ENCODE data around the gene NECAB3. TPM values are rescaled to one million over a fixed set of nuclear protein-coding genes. Genes with fewer than 3 reads are reported as not detected.
A peak's percentile ranks its signal among the peaks of the same experiment; 100 is the strongest.

NECAB3 gene
- total RNA-seq, 1 experiment from 2014 or later: 17.4 TPM

DNA sequence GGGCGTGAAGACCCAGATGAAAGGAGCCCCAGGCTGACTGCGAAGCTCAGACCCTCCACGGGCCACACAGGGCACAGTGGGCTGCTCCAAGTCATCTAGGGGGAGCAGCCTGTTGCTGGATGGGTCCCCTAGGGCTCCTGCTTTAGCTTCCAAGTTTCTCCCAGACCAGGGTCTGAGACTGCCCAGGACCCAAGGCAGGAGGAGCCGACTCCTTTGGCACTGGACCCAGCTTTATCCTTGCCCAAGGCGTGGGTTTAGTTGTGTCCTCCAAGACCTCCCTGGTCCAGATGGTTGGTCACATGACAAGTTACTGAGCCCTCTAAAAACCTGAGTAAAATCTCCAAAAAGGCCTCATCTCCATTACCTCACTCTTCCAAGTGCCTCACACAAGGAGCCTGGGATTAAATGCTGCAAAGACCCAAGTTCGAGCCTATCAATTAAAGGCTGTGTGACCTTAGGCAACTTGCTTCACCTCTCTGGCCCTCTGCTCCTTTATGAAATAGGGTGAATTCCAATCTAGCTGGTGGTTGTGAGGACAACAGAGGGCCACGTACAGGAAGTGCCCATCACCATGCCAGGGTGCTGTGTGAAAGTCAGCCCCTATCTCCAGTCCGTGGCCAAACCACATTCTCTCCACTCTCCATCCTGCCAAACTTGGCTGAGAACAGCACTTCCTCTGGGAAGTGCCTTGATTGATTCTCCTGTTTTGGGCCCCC, 2.5 kb downstream of the NECAB3 start:
- Histone ChIP-seq H3K27me3 (no peaks in the 10 kb centered on the region), H3K36me3 (peaks cover 13% of the 10 kb centered on the region), H3K4me3 (no peak overlapping the region), H3K9me3 (no peaks in the 10 kb centered on the region)
- DNase-seq: no peak

DNA sequence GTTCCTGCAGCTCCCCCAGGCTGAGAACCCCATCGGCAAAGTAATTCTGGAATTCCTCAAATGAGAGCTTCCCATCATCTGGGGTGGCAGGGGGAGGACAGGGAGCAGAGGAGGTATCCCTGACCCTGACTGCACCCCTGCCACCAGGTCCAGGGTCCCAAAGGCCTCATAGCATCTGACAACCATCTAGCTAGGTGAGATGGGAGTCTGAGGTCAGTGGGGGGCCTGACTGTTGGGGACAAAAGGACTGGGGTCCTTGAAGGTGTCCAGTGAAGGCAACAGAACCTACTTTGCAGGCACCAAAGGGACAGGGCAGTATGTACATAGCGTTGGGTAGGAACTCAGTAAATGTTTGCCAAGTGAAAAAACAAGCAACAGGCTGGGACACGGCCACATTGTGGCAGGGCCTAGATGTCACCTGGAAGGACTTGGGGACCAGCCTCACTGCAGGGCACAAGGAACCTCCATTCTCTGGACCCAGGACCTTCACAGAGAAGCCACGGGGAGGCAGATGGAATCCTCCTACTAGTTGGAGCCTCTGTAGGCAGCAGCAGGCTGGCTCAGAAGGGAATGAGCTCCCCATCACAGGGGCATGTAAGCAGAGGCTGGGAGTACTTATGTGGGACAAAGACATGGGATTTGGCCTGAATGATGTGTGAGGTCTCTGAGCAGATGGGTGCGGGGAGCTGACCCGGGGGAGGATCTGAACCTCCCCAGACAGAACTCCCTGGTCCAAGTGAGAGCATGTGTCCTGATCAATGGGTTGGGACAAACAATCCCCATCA, 3.3 kb downstream of the NECAB3 start:
- Histone ChIP-seq H3K36me3 (peaks cover 13% of the 10 kb centered on the region), H3K4me3 (no peak overlapping the region), H3K27me3 (no peaks in the 10 kb centered on the region), H3K9me3 (no peaks in the 10 kb centered on the region)
- no peak for DNase-seq

- DNase-seq: no peak
- H3K27me3 ChIP-seq: no peaks in the 10 kb centered on the region
- peaks cover 13% of the 10 kb centered on the region for H3K36me3 ChIP-seq
These were observed 4.2 kb downstream of the NECAB3 start for GRCh38 chr20:33669873-33670640.

DNA sequence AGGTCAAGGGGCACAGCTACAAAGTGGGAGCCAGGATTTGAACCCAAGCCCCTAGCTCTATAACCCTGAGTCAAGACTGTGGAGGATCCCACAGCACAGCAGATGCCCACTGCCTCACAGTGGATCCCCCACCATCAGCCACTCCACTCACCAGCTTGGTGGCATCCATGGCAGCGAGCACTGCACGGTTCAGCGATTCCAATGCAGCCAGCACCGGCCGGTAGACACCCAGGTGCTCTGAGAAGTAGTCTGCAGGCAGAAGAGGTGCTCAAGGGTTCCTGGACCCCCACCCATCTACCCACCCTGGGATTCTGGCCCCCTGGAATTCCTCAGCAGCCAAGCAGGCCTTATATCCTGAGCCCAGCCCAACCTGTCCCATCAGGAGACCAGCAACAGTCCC, 5.0 kb downstream of the NECAB3 start:
- Histone ChIP-seq H3K27me3 (no peaks in the 10 kb centered on the region), H3K9me3 (no peaks in the 10 kb centered on the region), H3K4me3 (no peak overlapping the region), H3K36me3 (peaks cover 13% of the 10 kb centered on the region)
- no peak for DNase-seq

More at GRCh38 chr20:33669873-33670640, 4.2 kb downstream of the NECAB3 start:
- Histone ChIP-seq H3K4me3 (no peak overlapping the region), H3K9me3 (no peaks in the 10 kb centered on the region)

GRCh38 chr20:33668466-33669155, 5.6 kb downstream of the NECAB3 start:
- Histone ChIP-seq H3K36me3 (peaks cover 13% of the 10 kb centered on the region), H3K27me3 (no peaks in the 10 kb centered on the region), H3K4me3 (no peak overlapping the region), H3K9me3 (no peaks in the 10 kb centered on the region)
- no peak for DNase-seq

DNA sequence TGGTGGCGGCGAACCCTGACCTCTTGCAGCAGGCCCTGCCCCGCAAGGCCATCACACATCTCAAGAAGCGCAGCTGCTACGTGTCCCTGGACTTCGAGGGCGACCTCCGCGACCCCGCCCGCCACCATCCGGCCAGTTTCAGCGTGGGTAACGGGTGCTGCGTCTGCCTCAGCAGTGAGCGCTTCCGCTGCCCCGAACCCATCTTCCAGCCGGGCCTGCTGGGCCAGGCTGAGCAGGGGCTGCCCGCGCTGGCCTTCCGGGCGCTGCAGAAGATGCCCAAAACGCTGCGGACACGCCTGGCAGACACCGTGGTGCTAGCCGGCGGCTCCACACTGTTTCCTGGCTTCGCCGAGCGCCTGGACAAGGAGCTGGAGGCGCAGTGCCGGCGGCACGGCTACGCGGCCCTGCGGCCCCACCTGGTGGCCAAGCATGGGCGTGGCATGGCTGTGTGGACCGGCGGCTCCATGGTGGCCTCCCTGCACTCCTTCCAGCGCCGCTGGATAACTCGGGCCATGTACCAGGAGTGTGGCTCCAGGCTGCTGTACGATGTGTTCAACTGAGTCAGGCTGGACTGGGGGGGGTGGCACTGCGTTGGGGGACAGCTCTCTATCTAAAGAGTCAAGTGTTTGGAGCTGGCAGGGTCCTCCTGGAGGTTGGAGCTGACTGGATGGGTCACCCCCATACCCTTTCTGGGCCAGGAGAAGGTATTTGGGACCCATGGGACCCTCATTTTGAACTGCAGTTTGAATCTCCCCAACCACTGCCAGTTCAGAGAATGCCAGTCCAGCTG, 6.4 kb downstream of the NECAB3 start:
- H3K4me3 ChIP-seq: peak overlapping the region; percentile 49
- H3K9me3 ChIP-seq: no peaks in the 10 kb centered on the region
- peak; percentile 78 for DNase-seq
- H3K27me3 ChIP-seq: no peaks in the 10 kb centered on the region
- H3K36me3 ChIP-seq: peaks cover 13% of the 10 kb centered on the region

DNA sequence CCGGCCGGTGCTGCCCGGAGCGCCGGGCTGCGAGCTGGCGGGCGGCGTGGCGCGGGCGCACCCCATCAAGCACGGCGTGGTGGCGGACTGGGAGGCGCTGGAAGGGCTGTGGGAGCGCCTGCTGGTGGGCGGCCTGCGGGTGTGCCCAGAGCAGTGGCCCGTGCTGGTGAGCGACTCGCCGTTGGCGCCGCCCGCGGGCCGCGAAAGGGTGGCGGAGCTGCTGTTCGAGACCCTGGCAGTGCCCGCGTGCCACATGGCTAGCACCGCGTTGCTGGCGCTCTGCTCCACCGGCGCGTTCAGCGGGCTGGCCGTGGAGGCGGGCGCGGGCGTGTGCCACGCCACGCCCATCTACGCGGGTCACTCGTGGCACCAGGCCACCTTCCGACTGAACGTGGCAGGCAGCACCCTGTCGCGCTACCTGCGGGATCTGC, 7.0 kb downstream of the NECAB3 start:
- Histone ChIP-seq H3K36me3 (peaks cover 13% of the 10 kb centered on the region), H3K4me3 (peak overlapping the region; percentile 49), H3K27me3 (no peaks in the 10 kb centered on the region), H3K9me3 (no peaks in the 10 kb centered on the region)
- peak; percentile 52 for DNase-seq

DNA sequence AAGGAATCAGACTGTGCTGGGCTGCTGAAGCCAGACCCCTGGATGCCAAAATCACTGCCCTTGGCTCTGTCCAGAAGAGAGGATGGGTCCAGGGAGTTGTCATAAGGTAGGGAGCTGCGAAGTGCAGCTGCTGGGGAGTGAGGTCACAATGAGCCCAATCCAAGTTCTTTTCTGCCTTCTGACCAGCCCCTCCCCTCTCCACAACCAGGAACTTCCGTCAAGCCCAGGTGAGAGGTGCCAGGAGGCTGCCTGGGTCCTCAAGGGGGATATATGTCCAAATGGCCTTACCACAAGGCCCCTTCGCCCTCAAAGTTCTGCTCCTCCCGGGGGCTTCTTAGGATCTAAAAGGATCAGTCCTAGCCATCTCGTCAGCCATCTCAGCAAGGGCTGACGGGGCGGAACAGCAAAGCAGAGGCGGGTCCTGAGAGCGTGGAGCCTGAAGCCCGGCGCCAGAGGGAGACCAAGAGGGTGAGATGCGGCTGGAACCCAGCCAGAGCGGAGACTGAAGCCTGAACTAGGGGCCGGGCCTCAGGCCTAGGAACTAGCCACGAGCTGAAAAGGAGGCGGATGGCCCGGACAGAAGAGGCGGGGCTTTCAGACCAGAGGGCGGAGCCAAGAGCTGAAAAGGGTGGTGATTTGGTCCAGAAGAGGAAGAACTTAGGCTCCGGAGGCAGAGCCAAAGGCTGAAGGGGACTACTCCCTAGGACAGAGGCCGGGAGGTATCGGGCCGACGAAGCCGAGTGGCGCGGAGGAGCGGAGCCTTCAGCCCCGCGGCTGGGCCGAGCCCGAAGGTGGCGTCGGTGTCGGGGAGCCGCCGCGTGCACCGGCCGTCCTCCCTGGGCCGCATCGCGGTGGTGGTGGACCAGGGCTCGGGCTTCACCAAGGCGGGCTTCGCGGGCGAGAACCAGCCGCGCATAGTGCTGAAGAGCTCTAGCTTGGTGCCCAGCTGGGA, 7.7 kb downstream of the NECAB3 start, which contains the start of gene ACTL10:
TSS of gene ACTL10 (plus strand) at position 651 of the 952 bp plus-strand sequence. CDS start 555 bp downstream, outside the sequence.
- peak; percentile 95 for DNase-seq
- peaks cover 13% of the 10 kb centered on the region for H3K36me3 ChIP-seq
- H3K27me3 ChIP-seq: no peaks in the 10 kb centered on the region
- H3K4me3 ChIP-seq: peak within 1 kb of the TSS; percentile 49
- H3K9me3 ChIP-seq: no peaks in the 10 kb centered on the region

DNA sequence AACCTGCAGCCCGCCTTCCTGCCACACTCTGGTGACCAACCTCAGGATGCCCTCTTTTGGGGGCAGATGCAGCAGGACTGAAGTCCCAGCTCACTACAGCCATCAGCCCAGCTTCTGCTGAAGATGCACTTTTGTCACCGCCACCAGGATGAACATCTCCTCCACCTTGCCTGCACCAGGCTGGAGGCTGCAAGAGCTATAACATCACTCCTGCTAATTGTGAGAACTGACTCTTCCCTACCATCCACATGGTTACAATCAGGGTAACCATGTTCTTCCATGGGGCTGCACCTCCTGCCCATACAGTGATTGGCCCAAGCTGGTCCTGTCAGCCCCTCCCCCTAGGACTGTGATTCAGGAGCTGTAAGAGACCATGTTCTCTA, 9.5 kb downstream of the NECAB3 start:
- Histone ChIP-seq H3K36me3 (peaks cover 13% of the 10 kb centered on the region), H3K4me3 (no peak overlapping the region)
- DNase-seq: no peak

DNA sequence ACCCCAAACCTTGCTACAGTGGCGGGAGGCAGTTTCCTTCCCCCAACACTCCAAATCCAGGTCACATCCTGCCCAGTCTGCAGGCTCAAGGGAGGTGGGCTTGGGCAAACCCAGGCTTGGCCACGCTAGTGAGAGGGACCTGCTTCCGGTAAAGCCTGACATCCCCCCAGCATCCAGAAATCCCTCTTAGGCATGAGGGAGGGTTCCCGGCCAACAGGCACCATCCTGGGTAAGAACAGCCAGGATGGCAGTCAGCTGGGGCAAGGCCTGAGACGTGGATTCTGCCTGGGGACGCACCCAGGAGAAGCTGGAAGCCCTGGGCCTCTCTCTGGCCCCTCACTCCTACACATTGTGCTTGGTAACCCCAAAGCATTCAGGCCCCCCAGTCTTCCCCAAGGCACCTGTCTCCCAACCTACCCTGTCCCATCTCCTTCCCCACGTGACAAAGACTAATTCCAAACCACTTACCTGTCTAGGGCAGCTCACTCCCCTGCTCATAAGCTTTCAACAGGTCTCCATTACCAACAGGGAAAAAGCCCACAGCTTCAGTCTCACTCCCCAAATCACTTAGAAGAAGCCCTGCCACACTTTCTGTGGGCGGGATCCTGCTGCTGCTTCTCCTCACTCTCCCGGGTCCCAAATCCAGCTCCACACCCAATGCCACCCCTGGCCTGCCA, 10.0 kb downstream of the NECAB3 start:
- peak overlapping the region; percentile 66 for H3K4me3 ChIP-seq
- H3K9me3 ChIP-seq: no peaks in the 10 kb centered on the region
- H3K36me3 ChIP-seq: peaks cover 13% of the 10 kb centered on the region
- H3K27me3 ChIP-seq: no peaks in the 10 kb centered on the region
- no peak for DNase-seq

More for the DNA sequence above, 9.5 kb downstream of the NECAB3 start:
- Histone ChIP-seq H3K9me3 (no peaks in the 10 kb centered on the region), H3K27me3 (no peaks in the 10 kb centered on the region)

DNA sequence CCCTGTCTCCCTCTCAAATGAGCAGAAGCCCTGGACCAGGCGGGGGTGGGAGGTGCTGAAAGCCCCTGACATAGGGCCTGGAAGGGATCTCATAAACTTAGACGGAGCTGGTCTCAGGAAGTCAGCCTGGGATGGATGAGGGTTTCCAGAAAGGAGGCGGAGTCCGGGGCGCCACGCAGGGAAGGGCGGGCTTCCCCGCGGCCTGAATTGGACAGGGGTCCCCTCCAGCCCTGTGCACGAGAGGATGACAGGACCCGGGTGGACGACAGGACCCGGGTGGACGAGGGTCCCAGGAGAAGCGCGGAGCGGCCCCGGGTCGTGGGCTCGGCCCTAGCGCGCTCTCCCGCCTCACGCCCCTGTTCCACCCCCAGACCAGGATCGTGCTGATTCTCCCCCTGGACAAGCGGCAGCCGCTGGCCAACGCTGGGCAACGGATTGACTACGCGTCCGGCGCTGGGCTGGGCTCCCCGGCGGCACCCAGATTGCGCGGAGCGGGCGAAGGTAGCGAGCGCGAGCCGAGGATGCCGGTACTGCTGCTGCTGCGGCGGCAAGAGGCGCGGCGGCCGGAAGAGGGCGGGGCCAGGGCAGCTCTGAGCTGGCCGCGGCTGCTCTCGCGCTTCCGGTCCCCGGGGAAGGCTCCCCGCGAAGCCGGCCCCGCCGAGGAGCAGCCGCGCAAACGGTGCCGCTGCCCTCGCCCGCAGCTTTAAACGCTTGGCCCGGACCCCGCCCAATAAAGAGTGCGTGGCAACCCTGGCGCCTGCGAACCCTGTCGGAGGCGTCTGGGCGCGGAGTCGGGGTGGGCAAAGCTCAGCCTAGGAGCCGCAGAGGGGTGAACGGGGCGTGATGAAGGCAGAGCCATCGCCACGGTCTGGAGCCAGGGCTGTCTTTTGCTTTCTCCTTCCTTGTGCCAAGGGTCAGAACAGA, 10.8 kb downstream of the NECAB3 start:
- DNase-seq: peak; percentile 85
- Histone ChIP-seq H3K36me3 (peaks cover 5% of the 10 kb centered on the region), H3K27me3 (no peaks in the 10 kb centered on the region), H3K9me3 (no peaks in the 10 kb centered on the region), H3K4me3 (peak overlapping the region; percentile 66)

DNA sequence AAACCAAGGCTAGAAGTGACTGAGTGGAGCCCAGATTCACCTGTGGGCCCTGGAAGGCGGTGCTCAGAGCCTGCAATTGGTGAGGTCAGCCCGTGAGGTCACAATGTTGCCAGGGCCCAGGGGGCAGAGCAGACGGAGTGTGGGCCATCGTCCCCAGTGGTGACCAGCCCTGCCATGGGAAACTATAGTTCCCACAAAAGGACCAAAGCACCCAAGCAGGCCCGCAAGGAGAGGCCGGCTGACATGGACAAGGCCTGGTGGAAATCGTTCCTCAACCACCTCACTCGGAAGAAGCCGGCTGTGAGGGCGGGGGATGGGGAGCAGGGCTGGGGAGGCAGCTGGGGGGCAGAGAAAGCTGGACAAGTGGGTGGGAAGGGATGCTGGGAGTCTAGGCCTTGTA, 12.1 kb downstream of the NECAB3 start, which contains the start of gene C20orf144:
TSS of gene C20orf144 (plus strand) at position 156 of the 400 bp plus-strand sequence. CDS start at position 175, 19 bp downstream.
- Histone ChIP-seq H3K4me3 (peak within 1 kb of the TSS; percentile 66), H3K9me3 (no peaks in the 10 kb centered on the region), H3K27me3 (no peaks in the 10 kb centered on the region), H3K36me3 (no peaks in the 10 kb centered on the region)
- no peak for DNase-seq

DNA sequence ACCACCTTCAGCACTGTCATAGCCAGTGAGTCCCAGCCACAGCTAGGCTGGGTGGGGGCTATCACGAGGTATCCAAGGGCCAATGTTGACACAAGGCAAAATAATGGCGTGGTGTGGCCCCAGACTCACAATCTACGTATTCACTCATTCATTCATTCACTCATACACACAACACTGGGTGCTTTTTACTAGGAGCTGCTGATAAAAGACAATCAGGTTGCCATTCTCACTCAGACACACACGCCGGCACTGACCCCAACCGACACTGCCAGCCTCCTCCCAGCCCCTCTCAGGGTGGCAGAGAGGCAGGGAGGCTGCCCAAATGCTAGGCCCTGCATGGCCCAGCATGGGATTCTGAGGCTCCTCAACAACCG, 13.6 kb downstream of the NECAB3 start:
- Histone ChIP-seq H3K4me3 (no peak overlapping the region), H3K9me3 (no peaks in the 10 kb centered on the region), H3K36me3 (no peaks in the 10 kb centered on the region), H3K27me3 (no peaks in the 10 kb centered on the region)
- no peak for DNase-seq

All from MG63 (cell line).